KBM-7 (cell line): ENCODE data around the gene C5orf15.
"Not testable (repeated sequence)": the region's sequence is repeated elsewhere in the genome, so short reads cannot be mapped to it uniquely, and the experiment has no call there.

Experiments used
- DNase-seq: peaks from one replicate; pipeline ENCODE4 v3.0.0-alpha.2; 2015
- in situ Hi-C: fragments of 300-500 bp; cut with MboI; formaldehyde crosslinking; loops from 2 replicates; pipeline ENCODE4 v1.14.3; 2020; ENCODE audit warnings: low sequenced_read_pairs, low pct_unique_long_range_greater_than_20kb, mixed read lengths

The C5orf15 gene

DNA sequence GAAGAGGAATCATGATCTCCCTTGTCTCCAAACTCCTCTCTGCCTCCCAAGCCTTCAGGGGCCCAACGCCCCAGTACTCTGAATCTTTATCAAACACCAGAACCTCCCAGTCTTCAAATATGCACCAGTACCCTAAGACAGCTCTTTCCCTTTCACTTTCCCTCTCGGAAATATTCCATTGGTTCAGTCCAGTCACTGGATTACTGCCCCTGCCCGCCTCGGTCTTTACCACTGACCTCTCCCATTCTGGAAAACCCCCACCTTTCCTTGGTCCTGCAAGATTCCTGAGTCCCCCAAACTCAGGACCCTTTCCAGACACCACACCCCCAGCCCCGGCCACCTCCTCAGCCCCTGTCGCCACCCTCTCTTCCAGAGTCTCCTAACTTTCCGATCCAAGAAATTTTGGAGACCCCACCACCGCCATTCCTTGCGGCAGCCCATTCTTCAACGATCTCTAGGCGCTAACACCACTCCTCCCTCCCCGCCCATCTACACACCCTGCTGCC lies 674 bp downstream of the C5orf15 start:
- in situ Hi-C loops, result no loop called here
- DNase-seq, result no peak

GRCh38 chr5:133967124-133967523 lies 1.3 kb downstream of the C5orf15 start:
- DNase-seq, result no peak
- in situ Hi-C loops, result no loop called here

DNA sequence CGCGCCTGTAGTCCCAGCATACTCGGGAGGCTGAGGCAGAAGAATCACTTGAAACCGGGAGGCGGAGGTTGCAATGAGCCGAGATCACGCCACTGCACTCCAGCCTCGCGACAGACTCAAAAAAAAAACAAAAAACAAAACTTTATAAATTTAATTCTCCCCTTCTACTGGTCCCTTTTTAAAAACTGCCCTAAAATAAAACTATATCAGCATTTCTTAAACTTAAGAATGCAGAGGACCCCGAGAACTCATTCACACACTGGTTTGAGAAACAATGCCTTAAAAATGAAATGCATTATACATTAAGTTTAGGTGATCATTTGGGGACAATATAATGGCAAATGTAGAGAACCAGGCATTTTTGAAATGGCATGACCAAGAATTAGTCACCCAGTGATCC lies 2.3 kb downstream of the C5orf15 start:
- in situ Hi-C loops, result no loop called here
- no peak for DNase-seq

GRCh38 chr5:133963493-133964128 lies 4.8 kb downstream of the C5orf15 start:
- in situ Hi-C loops, result no loop called here
- no peak for DNase-seq

DNA sequence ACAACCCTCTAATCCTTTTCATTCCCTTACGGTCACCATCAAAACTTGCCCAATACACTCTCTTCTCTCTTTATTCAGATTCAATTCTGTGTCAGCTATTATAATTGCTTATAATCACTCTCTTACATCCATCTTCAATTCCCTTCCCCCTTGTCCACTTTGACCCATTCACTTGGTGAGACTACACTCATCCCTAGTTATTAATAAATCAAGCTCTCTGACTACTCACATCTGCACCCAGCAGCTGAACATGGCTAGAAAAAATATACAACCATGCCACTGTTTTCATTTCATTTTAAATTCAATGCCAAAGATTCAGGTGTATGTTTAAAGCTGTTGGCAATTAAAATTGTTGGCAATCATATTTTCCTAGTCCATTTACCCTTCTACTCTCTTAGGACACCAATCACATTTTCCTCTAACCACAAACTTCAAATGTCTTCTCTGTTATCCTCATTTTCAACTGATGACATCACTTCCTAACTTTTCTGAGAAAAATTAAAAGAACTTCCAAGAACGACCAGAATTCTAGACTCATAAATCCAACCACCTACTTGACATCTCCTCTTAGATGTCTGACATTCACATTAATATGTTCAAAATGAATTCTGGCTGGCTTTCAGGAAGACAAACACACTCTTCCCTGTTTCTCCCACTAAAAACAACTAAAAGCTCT lies 5.5 kb downstream of the C5orf15 start:
- in situ Hi-C loops, result no loop called here
- DNase-seq, result peak; percentile 66

DNA sequence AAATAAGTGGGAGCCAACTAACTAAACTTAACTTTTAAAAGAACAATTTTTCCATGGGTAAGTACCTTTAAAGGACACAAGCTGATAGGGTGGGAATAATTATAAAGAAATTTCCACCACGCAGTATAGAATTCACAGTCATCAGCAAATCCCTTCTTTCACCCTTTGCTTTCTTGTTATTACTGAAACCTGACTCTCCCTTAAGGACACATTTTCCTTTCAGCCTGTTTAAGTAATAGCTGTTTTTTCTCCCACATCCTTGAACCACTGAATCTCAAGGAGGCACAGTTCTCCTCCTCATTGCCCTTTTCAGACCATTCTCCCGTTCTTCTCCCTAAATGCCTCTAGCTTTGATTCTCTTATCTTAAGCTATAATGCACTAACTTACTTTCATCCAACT lies 6.3 kb downstream of the C5orf15 start:
- in situ Hi-C loops, result no loop called here
- DNase-seq, result no peak

DNA sequence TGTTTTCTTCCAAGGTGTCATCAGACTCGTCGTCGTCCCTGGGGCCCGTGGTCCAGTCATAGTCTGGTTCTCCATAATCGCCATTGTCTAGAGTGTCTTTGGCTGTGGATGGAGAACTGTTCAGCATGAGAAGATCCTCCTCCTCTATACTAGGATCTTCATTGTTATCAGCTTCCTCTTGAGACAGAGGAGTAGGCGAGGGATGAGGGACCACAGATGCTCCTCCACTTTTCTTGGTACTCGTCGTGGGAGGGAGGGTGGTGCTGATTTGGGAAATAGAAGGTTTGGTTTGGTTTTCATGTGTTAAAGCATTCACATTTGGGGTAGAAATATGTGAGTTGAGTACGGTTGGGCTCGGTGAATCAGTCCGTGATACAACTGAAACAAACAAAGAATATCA lies 8.8 kb downstream of the C5orf15 start:
- DNase-seq, result no peak
- in situ Hi-C loops, result no loop called here

GRCh38 chr5:133957591-133957990 lies 10.8 kb downstream of the C5orf15 start:
- no peak for DNase-seq
- in situ Hi-C loops, result no loop called here

DNA sequence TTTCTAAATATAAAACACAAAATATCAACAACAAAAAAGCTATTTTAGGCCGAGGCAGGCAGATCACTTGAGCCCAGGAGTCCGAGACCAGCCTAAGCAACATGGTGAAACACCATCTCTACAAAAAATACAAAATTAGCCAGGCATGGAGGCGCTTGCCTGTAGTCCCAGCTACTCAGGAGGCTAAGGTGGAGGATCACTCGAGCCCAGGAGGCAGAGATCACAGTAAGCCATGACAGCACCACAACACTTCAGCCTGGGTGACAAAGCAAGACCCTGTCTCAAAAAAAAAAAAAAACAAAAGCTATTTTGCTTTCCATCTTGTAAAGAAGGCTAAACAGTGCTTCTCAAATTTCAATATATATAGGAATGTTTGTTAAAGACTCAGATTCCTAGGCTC lies 11.3 kb downstream of the C5orf15 start:
- DNase-seq, result no peak
- in situ Hi-C loops, result no loop called here

GRCh38 chr5:133956196-133956595 lies 12.2 kb downstream of the C5orf15 start:
- not testable (repeated sequence) for DNase-seq

DNA sequence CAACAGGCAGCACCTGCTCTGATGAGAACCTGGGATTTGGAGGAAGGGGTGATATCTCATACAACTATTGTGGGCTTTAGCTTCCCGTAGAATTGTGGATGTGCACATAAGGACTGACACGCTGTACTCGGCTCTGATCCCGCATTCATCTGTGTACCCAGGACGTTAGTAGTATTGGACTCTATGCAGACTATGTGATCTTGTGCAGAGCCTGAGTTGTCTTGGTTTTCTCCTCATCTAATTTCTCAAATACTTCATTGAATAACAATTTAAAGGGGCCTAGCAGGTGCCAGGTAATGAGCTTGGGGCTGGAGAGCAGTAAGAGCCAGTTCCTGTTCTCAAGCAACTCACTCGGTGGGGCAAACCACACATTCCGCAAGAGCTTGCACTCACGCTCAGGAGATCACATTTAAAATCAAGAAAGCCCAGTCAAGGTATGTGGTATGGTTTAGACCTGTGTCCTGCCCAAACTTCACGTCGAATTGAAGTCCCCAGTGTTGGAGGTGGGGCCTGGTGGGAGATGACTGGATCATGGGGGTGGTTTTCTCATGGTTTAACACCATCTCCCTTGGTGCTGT lies 14.8 kb downstream of the C5orf15 start:
- in situ Hi-C loops, result no loop called here
- no peak for DNase-seq

More at GRCh38 chr5:133956196-133956595, 12.2 kb downstream of the C5orf15 start:
- in situ Hi-C loops, result not testable (repeated sequence)

- DNase-seq, result no peak
- in situ Hi-C loops, result no loop called here
Observed at GRCh38 chr5:133952729-133953567, 15.5 kb downstream of the C5orf15 start.

GRCh38 chr5:133950821-133951612 lies 17.4 kb downstream of the C5orf15 start:
- no peak for DNase-seq
- in situ Hi-C loops, result no loop called here

GRCh38 chr5:133948721-133949120 lies 19.7 kb downstream of the C5orf15 start:
- DNase-seq, result no peak
- in situ Hi-C loops, result no loop called here

DNA sequence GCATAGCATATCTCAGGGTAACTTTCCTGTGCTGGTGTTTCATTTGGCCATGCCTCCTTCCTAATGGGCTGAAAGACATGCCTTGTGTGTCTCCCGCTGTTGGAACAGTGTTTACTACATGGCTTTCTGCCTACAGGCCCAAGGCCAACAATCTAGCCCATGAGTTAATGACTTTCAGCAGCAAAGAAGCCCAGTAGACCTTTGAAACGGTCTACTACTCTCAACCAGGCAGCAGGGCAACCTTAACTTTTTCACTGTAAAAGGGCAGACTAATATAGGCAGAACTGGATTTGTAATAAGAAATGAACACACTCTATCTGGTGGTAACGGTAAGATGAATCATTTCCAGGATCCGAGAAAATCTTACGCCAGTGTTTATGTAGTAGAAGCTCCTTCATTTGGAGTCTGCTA lies 21.0 kb downstream of the C5orf15 start:
- no peak for DNase-seq
- in situ Hi-C loops, result no loop called here

- DNase-seq, result no peak
- in situ Hi-C loops, result no loop called here
Observed at GRCh38 chr5:133945568-133945967, 22.9 kb downstream of the C5orf15 start.

GRCh38 chr5:133944263-133945185 lies 23.9 kb downstream of the C5orf15 start:
- DNase-seq, result peak; percentile 76
- in situ Hi-C loops, result no loop called here

GRCh38 chr5:133943475-133943817 lies 25.0 kb downstream of the C5orf15 start:
- DNase-seq, result no peak
- in situ Hi-C loops, result no loop called here
